Measurements from ENCODE around the gene ROCK2.

Gene ROCK2

DNA sequence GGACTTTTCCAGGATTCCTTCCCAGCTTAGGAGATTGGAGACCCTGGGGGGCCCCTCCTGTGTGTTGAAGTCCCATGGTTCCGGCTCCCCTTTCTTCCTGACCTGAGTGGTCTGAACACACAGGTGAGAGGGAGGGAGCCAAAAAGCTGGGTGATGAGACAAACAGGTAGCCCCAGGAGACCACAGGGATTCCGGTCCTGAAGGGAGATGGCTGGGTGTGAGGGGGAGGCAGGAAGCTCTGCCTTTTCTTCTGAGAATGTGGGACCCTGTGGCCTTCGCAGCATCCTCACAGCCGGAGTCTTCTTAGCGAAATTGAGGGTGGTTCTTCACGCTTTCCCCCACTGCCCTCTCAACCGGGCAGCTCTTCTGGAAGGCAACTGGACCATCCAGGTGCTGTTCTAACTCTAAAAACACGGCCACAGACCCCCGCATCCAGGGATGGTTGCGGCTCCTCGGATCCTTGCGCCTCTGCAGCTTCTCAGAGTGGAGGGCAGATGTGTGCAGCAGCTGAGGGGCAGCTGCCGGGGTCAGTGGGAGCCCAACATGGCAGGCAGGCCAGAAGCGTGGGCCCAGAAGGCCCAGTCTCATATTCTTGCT, 184.8 kb downstream of the ROCK2 start:
- Mint-ChIP-seq H3K27me3 (no peaks in the 10 kb centered on the region), H3K9me3 (no peaks in the 10 kb centered on the region), H3K4me1 (peaks cover 23% of the 10 kb centered on the region), H3K4me3 (no peak overlapping the region), H3K27ac (no peak overlapping the region), H3K36me3 (no peaks in the 10 kb centered on the region)

DNA sequence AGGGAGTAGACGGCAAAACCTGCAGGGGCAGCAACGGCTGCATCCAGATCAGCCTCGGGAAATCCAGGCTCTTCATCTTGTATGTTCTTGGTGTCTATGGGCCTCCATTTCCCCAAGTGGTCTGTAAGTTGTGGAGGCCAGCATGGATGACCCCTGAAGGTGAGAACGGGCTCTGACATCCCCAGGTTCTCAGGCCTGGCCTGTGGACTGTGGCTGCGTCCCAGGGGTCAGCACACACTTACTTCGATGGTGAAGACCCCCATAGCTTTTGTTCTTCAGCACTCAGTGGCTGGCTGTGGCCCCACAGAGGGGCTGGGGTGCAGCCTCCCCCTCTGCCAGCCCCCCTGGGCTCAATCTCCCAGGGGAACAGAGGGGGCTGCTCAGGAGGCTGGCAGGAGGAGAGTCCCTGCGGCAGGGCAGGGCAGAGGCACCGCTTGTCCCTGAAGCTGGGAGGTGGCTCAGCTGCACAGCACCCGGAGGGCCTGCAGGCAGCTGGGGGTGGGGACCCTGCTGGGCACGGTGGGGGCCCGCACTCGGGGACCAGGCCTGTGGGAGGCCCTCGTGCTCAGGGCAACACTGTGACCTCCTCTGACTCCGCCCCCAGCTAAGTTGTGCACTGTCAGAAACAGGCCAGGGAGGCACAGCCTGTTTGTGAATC, 185.4 kb downstream of the ROCK2 start:
- H3K27ac Mint-ChIP-seq, result no peak overlapping the region
- no peaks in the 10 kb centered on the region for H3K27me3 Mint-ChIP-seq
- H3K4me3 Mint-ChIP-seq, result no peak overlapping the region
- no peaks in the 10 kb centered on the region for H3K9me3 Mint-ChIP-seq
- peaks cover 29% of the 10 kb centered on the region for H3K4me1 Mint-ChIP-seq
- H3K36me3 Mint-ChIP-seq, result no peaks in the 10 kb centered on the region

DNA sequence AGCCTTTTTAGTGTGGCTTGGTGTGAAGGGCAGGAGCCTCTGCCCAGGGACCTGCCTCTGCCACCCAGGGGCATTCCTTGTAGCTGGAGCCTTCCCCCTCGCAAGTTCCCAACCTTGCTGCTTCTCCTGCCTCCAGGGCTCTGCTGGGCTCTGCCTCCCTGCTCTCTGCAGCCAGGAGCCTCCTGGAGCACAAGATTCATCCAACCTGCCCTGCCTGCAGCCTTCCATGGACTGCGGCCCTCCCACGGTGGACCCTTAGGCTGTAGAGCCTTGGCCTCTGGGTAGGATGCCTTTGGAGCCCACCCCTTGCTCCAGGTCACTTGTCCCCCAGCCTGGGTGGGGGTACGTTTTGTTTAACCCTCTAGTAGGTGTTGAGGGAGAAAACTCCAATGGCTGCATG, 186.7 kb downstream of the ROCK2 start:
- Mint-ChIP-seq H3K27me3 (no peaks in the 10 kb centered on the region), H3K27ac (no peak overlapping the region)

DNA sequence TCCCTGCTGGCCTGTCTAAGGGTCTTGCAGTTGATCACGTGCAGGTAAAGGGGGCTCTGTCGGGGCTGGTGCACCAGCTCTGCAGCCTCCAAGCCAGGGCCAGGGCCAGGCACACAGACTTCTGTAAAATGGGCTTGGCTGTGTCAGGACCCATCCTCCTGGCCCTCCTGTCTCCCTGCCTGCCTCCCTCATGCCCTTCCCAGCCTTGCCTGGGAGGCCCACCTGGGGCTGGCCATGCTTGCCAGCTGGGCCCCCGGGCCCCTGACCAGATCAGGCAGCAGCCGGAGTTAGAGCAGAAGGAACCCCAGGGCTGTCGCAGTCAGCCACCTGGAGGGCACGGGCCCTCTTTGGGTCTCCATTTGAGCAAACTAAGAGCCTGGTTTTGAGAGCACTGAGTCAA, 187.1 kb downstream of the ROCK2 start:
- no peaks in the 10 kb centered on the region for H3K9me3 Mint-ChIP-seq
- peaks cover 29% of the 10 kb centered on the region for H3K4me1 Mint-ChIP-seq
- no peak overlapping the region for H3K27ac Mint-ChIP-seq
- peak overlapping the region; percentile 42 for H3K4me3 Mint-ChIP-seq
- no peaks in the 10 kb centered on the region for H3K36me3 Mint-ChIP-seq
- H3K27me3 Mint-ChIP-seq, result no peaks in the 10 kb centered on the region

More for the DNA sequence above, 186.7 kb downstream of the ROCK2 start:
- no peak overlapping the region for H3K4me3 Mint-ChIP-seq
- H3K4me1 Mint-ChIP-seq, result peaks cover 29% of the 10 kb centered on the region
- H3K36me3 Mint-ChIP-seq, result no peaks in the 10 kb centered on the region
- no peaks in the 10 kb centered on the region for H3K9me3 Mint-ChIP-seq

DNA sequence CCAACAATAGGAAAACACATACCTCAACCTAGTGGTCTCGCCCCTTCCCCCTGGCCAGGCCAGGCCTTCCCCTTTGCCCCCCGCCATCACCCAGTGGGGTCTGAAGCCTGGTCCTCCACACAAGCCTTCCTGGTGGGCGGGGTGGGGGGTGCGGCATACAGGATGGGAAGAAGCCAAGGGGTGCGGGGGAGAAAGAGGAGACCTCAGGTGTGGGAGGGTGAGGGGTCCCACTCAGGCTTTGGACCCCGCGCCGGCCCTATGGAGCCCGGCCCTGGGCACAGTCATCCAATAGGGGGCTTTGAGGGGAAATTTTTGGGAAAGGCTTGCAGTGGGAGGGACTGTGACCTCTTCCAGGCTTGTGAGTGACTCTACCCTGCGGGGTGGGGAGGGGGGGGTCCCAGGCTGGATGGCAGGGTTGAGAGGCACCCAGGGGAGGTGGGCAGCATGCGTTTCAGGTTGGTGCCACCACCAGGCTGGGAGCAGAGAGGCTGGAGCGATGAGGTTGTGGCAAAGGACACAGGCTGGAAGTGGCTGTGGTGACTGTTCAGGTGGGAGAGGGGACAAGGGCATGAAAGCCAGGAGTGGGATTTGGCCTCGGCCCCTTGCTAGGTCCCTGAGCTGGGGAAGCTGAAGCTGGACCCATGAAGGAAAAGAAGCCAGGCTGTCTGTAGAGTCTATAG, 187.9 kb downstream of the ROCK2 start:
- Mint-ChIP-seq H3K4me1 (peaks cover 29% of the 10 kb centered on the region), H3K9me3 (no peaks in the 10 kb centered on the region), H3K27ac (no peak overlapping the region), H3K36me3 (no peaks in the 10 kb centered on the region), H3K27me3 (no peaks in the 10 kb centered on the region), H3K4me3 (peak overlapping the region; percentile 77)

DNA sequence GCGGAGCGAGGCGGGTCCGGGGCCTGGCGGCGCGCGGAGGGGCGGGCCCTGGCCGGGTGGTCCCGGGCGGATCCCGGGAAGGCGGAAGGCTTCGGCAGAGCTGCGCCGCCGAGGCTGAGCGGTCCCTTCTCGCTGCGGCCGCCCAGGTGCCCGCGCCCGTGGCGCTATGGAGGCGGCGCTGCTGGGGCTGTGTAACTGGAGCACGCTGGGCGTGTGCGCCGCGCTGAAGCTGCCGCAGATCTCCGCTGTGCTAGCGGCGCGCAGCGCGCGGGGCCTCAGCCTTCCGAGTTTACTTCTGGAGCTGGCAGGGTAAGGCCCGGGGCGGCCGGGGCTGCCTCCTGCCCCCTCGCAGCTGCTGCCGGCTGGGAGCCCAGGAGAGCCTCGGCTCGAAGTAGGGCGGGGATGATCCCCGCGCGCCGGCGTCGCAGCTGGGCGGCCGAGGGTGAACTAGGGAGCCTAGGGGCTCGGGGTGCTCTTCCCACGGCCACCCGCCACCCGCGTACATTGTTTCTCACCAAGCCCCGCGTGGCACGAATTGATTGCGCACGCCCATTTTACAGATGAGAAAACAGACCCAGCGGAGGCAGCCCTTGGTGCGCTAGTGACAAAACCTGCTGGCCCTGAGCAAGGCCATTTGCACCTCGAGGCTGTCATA, 188.9 kb downstream of the ROCK2 start, which contains the start of gene SLC66A3:
Gene SLC66A3 (plus strand): TSS at position 87 of the 655 bp plus-strand sequence. CDS start 80 bp downstream, at position 167.
- H3K4me1 Mint-ChIP-seq, result peaks cover 20% of the 10 kb centered on the region
- no peaks in the 10 kb centered on the region for H3K9me3 Mint-ChIP-seq
- no peaks in the 10 kb centered on the region for H3K27me3 Mint-ChIP-seq
- H3K36me3 Mint-ChIP-seq, result no peaks in the 10 kb centered on the region
- peak within 1 kb of the TSS; percentile 84 for H3K4me3 Mint-ChIP-seq
- peak within 1 kb of the TSS; percentile 41 for H3K27ac Mint-ChIP-seq

DNA sequence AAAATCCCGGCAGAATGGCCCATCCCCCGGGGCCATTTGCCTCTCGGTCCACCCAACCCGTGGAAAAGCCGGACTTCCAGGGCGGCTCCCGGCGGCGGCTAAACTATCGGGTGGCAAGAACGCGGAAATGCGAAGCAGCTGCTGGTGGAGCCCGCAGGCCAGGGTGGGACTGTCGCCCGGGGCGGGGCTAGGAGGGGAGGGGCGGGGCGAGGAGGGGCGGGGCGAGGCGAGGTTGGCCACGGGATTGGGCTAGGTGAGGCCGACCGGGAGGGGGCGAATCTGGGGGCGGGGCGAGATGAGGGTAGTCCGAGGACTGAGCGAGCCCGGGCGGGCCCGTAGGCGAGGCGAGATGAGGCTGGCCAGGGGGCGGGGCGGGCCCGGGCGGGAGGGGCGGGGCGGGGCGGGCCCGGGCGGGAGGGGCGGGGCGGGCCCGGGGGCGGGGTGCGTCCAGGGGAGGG, 189.5 kb downstream of the ROCK2 start:
- H3K4me3 Mint-ChIP-seq, result peak overlapping the region; percentile 84
- H3K4me1 Mint-ChIP-seq, result peaks cover 14% of the 10 kb centered on the region
- peak overlapping the region; percentile 41 for H3K27ac Mint-ChIP-seq
- no peaks in the 10 kb centered on the region for H3K9me3 Mint-ChIP-seq
- no peaks in the 10 kb centered on the region for H3K36me3 Mint-ChIP-seq
- no peaks in the 10 kb centered on the region for H3K27me3 Mint-ChIP-seq

DNA sequence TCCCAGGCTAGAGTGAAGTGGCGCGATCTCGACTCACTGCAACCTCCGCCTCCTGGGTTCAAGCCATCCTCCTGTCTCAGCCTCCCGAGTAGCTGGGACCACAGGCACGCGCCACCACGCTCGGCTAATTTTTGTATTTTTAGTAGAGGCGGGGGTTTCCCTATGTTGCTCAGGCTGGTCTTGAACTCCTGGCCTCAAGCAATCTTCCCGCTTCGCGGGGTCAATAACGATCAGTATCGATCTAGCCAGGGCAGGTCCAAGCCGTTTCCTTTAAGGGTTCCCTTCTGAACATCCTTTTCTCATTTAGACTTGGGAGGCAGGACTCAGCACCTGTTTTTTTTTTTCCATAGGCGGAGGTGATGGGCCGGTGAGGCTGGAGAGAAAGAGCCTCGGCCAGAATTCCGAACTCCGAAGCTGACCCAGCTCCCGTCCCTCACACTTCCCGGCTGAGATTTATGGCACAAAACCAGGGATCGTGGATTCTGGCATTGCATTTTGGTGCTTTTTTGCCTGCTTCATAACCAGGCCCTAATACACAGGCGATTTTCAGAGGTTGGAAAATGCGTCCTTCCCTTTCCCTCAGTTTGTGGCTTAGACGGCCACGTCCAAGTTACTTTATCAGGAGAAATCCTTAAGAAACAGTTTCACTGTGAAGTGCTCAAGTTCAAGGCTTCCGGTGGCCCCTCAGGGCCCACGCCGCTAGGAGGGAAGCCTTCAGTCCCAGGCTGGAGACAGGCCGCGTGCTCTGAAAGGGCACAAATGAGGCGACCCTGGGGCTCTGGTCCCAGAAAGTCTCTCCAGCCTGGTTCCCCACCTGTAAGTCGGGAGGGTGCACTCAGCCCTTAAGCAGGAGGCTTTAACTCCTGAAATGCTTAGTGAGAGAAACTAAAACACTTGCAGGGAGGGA, 190.2 kb downstream of the ROCK2 start:
- peaks cover 13% of the 10 kb centered on the region for H3K4me1 Mint-ChIP-seq
- H3K36me3 Mint-ChIP-seq, result no peaks in the 10 kb centered on the region
- peak overlapping the region; percentile 84 for H3K4me3 Mint-ChIP-seq
- no peaks in the 10 kb centered on the region for H3K9me3 Mint-ChIP-seq
- H3K27me3 Mint-ChIP-seq, result no peaks in the 10 kb centered on the region
- H3K27ac Mint-ChIP-seq, result peak overlapping the region; percentile 41

DNA sequence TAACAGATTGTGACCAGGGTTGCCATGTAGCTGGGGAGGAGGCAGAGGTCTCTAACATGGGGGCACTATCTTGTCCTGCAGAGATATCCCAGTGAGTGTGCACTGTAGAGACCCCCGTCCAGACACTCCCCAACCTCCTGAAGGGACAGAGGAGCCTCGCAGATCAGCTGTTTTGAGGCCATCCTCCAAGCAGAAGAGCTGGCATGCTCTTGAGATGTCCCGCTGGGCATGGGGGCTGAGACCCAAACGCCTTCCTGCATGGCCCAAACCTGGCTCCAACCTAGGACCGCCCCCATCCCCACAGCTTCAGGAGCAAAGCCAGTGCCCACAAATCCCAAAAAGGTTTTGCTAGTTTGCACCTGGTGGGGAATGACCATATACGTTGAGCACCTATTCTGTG, 191.8 kb downstream of the ROCK2 start:
- no peaks in the 10 kb centered on the region for H3K36me3 Mint-ChIP-seq
- H3K27me3 Mint-ChIP-seq, result no peaks in the 10 kb centered on the region
- H3K27ac Mint-ChIP-seq, result no peak overlapping the region

DNA sequence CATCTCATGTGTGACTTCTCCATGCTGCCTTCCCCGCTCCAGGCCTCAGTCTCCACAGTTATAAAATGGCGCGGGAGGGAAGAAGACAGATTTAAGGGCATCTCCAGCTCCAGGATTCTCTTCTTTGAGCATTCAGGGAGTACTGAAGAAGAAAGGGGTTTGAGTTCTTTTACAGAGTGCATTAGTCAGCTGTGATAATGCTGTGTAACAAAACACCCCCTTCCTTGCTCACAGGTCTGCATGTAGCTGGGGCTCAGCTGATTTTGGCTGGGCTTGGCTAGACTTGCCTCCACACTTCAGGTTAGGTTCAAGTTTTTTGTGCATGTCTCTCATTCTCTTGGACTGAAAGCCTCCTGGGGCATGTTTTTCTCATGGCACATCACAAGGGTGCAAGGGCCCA, 197.2 kb downstream of the ROCK2 start:
- no peaks in the 10 kb centered on the region for H3K9me3 Mint-ChIP-seq
- H3K4me3 Mint-ChIP-seq, result no peak overlapping the region
- H3K36me3 Mint-ChIP-seq, result no peaks in the 10 kb centered on the region
- H3K4me1 Mint-ChIP-seq, result no peaks in the 10 kb centered on the region
- H3K27ac Mint-ChIP-seq, result no peak overlapping the region
- no peaks in the 10 kb centered on the region for H3K27me3 Mint-ChIP-seq

More for the DNA sequence above, 191.8 kb downstream of the ROCK2 start:
- Mint-ChIP-seq H3K4me3 (no peak overlapping the region), H3K4me1 (peaks cover 10% of the 10 kb centered on the region), H3K9me3 (no peaks in the 10 kb centered on the region)

DNA sequence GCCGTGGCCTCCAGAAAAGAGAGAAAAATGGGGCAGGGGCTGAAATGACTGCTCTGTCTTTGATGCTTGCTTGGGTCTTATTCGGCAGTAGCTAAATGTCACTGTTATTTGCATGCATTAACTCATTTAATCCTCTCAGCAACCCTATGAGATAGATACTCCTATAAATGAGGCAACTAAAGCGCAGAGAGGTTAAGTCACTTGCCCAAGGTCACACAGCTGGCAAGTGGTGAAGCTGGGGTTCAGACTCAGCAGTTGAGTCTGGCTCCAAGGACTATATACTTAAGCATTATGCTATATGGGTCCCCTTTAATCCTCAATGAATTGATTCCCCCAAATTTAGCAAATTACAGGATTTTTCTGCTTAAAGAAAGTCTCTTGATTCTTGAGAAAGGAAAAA, 198.4 kb downstream of the ROCK2 start:
- no peaks in the 10 kb centered on the region for H3K27me3 Mint-ChIP-seq
- H3K27ac Mint-ChIP-seq, result no peak overlapping the region
- H3K36me3 Mint-ChIP-seq, result no peaks in the 10 kb centered on the region

DNA sequence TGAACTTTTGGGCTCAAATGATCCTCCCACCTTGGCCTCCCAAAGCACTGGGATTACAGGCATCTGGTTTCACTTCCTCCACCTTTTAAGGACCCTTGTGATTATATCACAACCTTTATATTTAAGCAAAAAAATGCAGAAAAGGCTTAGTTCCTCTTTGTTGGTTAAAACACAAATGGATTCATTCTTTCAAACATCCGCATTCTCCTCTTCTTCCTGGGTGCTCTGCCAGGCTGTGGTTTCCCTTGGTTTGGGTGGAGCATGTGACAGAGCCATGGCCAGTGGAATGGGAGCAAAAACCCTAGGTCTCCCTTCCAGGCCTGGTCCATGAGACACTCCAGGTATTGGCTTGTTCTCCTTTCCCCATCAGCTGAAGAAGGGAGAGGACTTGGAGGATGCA, 199.1 kb downstream of the ROCK2 start:
- Mint-ChIP-seq H3K27ac (no peak overlapping the region), H3K4me1 (no peaks in the 10 kb centered on the region), H3K36me3 (no peaks in the 10 kb centered on the region), H3K9me3 (no peaks in the 10 kb centered on the region), H3K27me3 (no peaks in the 10 kb centered on the region), H3K4me3 (no peak overlapping the region)

More for the DNA sequence above, 198.4 kb downstream of the ROCK2 start:
- no peak overlapping the region for H3K4me3 Mint-ChIP-seq
- no peaks in the 10 kb centered on the region for H3K9me3 Mint-ChIP-seq
- no peaks in the 10 kb centered on the region for H3K4me1 Mint-ChIP-seq

DNA sequence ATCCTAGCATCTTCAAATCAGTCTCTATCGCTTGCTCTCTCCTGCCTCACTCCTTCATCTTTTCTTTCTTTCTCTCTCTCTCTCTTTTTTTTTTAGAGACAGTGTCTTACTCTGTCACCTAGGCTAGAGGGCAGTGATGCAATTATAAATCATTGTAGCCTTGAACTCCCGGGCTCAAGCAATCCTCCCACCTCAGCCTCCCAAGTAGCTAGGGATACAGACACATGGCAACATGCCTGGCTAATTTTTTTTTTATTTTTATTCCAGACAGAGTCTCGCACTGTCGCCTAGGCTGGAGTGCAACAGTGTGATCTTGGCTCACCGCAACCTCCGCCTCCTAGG, 199.7 kb downstream of the ROCK2 start:
- H3K36me3 Mint-ChIP-seq, result no peaks in the 10 kb centered on the region
- no peaks in the 10 kb centered on the region for H3K4me1 Mint-ChIP-seq
- no peak overlapping the region for H3K27ac Mint-ChIP-seq
- no peak overlapping the region for H3K4me3 Mint-ChIP-seq
- no peaks in the 10 kb centered on the region for H3K9me3 Mint-ChIP-seq
- H3K27me3 Mint-ChIP-seq, result no peaks in the 10 kb centered on the region

DNA sequence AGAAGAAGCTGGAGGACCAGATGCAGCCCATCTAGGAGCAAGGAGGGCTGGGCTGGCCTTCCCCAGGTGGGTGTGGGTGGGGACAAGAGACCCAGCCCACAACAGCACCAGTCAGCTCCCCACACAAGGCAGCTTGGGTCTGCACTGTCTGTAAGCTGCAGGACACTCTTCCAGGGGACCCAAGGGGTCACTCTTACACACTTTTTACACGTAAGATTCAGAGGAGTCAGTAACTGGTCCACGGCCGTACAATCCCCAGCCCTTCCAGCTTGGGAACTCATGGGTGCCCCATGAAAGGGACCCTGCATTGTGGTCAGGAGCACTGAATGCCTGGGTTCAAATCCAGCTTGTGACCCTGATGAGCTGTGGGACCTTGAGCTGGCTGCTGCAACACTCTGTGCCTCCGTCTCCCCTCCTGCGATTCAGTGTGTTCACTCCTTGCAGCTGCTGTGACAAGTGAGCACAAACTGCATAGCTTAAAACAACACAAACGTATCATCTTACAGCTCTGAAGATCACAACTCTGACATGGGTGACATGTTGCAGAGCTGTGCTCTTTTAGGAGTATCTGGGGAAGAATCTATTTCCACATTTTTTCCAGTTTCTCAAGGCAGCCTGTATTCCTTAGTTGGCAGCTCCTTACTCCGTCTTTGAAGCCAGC, 200.2 kb downstream of the ROCK2 start:
- Mint-ChIP-seq H3K9me3 (no peaks in the 10 kb centered on the region), H3K36me3 (no peaks in the 10 kb centered on the region), H3K4me1 (no peaks in the 10 kb centered on the region), H3K27ac (no peak overlapping the region), H3K27me3 (no peaks in the 10 kb centered on the region), H3K4me3 (no peak overlapping the region)

DNA sequence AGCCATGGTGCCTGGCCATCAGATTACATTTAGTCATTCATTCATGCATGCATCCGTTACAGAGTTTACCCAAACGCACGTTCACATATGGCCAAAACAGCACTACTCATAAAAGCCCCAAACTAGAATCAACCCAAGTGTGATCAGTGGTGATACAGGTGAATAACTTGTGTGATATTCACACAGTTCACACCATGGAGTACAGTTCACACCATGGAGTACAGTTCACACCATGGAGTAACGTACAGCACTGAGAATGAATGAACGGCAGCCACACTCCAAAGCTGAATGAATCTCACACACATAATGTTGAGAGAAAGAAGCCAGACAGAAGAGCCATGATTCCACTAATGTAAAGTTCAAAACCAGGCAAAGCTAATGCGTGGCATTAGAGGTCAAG, 201.4 kb downstream of the ROCK2 start:
- Mint-ChIP-seq H3K4me3 (no peak overlapping the region), H3K9me3 (no peaks in the 10 kb centered on the region), H3K36me3 (no peaks in the 10 kb centered on the region), H3K27ac (no peak overlapping the region), H3K4me1 (no peaks in the 10 kb centered on the region), H3K27me3 (no peaks in the 10 kb centered on the region)

All from activated naive CD4-positive, alpha-beta T cell treated with anti-CD3 and anti-CD28 coated beads, Interleukin-2, amount 50 U/mL, for 24 hours (primary cell).